NT2/D1 (cell line): ENCODE results near the gene GLIS1.
A peak's percentile ranks its signal among the peaks of the same experiment; 100 is the strongest.

ENCODE experiments used
- DNase-seq: peaks from one replicate; pipeline ENCODE4 v3.0.0-alpha.2; 2011; ENCODE audit warnings: low read depth, low spot score
- H3K27me3 ChIP-seq: 2 replicates; pipeline ENCODE4 v1.6.0; 2011; ENCODE audit warnings: mild to moderate bottlenecking; ENCODE audit not compliant: insufficient read length, insufficient read depth
- H3K36me3 ChIP-seq: 2 replicates; pipeline ENCODE4 v1.6.1; 2011; ENCODE audit warnings: mild to moderate bottlenecking, low read length, mixed read lengths; ENCODE audit not compliant: insufficient read depth, insufficient read length
- H3K4me1 ChIP-seq: 2 replicates; pipeline ENCODE4 v1.5.1; 2011; ENCODE audit not compliant: insufficient read depth, insufficient read length
- H3K4me3 ChIP-seq: 2 replicates; pipeline ENCODE4 v1.5.1; 2011; ENCODE audit warnings: low read depth; ENCODE audit not compliant: insufficient read length
- H3K9ac ChIP-seq: 2 replicates; pipeline ENCODE4 v1.6.0; 2011; ENCODE audit warnings: low read depth; ENCODE audit not compliant: insufficient read length
- H3K9me3 ChIP-seq: 2 replicates; pipeline ENCODE4 v1.5.1; 2011; ENCODE audit warnings: mild to moderate bottlenecking, low read length; ENCODE audit not compliant: insufficient read depth
- SUZ12 ChIP-seq: IDR thresholded peaks from 2 replicates; pipeline ENCODE4 v1.6.1; 2011; ENCODE audit not compliant: insufficient read length, insufficient read depth; ENCODE audit errors: extremely low read depth
- YY1 ChIP-seq: IDR thresholded peaks from 2 replicates; pipeline ENCODE4 v1.6.1; 2011; ENCODE audit not compliant: insufficient read length, insufficient read depth
- ZNF274 ChIP-seq: IDR thresholded peaks from 2 replicates; pipeline ENCODE4 v1.6.1; 2011; ENCODE audit warnings: mild to moderate bottlenecking, low read depth, low read length

The GLIS1 gene

DNA sequence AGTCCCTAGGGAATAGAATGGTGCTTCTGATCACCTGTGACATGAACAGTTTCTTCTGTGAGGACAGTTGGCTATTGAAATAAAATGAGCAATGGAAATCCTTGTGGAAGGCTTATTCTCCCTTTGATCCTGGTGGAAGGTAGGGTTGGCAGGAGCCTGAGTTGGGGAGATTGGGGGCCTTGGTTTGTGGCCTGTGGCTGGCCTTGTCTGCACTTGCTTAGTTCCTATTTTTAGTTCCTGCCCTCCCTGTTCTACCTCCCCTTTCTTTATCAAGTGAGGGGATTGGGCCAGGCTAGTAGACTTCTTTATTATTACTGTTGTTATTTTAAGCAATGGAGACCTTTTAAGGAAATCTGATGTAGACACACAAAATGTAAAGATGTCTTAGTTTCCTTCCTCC is 271.6 kb downstream of the GLIS1 start:
- Histone ChIP-seq H3K27me3 (peaks cover 2% of the 10 kb centered on the region), H3K9me3 (peaks cover 20% of the 10 kb centered on the region; the same call in 1 of the 2 replicates), H3K36me3 (no peaks in the 10 kb centered on the region), H3K4me1 (peaks cover 8% of the 10 kb centered on the region), H3K9ac (no peak overlapping the region), H3K4me3 (no peak overlapping the region)
- no peak for DNase-seq
- TF ChIP-seq ZNF274 (no peak), SUZ12 (no peak), YY1 (no peak)

DNA sequence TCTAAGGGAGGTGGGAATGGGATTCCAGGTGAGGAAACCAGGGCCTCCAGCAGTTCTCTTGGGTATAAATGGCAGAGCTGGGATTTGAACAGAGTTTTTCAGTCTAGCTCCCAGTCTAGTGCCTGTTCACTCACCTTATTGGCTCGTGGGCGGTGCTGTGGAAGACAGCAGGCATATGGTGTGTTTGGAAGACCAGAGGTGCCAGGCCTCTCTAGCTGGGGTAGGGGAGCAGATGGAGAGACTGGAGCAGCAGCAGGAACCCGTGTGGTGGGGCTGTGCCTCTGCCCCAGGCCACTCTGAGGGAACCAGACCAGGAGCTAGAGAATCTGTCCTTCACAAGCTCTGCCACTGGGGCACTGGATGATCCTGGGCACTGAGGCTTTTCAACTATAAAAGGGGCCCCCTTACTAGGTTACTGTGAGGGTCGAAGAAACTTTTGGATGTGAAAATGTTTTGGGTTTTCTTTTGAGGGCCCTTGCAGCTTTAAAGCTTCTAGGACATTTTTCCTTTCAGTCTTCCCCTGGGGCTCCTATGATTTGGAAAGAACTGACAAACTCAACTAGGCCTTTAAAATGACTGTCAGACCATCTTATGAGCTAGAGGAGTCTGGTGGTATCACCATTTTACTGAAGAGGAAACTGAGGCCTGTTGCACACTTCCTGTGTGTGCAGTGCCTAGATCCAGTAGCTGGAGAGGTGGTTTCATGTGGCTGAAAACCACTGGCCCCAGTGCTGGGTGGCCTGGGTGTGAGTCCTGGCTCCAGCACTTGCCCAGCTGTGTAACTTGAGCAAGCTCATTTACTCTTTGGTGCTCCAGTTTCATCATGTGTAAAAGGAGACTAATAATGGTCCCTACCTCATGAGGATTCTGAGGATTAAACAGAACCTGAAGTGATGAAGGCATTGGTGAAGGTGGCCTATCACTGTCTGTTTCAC is 273.7 kb downstream of the GLIS1 start:
- TF ChIP-seq ZNF274, result no peak
- no peak for TF ChIP-seq YY1
- no peak for TF ChIP-seq SUZ12
- peaks cover 9% of the 10 kb centered on the region; the same call in 1 of the 2 replicates for H3K9me3 ChIP-seq
- H3K9ac ChIP-seq, result no peak overlapping the region
- H3K4me1 ChIP-seq, result peaks cover 3% of the 10 kb centered on the region
- H3K4me3 ChIP-seq, result no peak overlapping the region
- DNase-seq, result no peak
- no peaks in the 10 kb centered on the region for H3K36me3 ChIP-seq
- H3K27me3 ChIP-seq, result peaks cover 13% of the 10 kb centered on the region

DNA sequence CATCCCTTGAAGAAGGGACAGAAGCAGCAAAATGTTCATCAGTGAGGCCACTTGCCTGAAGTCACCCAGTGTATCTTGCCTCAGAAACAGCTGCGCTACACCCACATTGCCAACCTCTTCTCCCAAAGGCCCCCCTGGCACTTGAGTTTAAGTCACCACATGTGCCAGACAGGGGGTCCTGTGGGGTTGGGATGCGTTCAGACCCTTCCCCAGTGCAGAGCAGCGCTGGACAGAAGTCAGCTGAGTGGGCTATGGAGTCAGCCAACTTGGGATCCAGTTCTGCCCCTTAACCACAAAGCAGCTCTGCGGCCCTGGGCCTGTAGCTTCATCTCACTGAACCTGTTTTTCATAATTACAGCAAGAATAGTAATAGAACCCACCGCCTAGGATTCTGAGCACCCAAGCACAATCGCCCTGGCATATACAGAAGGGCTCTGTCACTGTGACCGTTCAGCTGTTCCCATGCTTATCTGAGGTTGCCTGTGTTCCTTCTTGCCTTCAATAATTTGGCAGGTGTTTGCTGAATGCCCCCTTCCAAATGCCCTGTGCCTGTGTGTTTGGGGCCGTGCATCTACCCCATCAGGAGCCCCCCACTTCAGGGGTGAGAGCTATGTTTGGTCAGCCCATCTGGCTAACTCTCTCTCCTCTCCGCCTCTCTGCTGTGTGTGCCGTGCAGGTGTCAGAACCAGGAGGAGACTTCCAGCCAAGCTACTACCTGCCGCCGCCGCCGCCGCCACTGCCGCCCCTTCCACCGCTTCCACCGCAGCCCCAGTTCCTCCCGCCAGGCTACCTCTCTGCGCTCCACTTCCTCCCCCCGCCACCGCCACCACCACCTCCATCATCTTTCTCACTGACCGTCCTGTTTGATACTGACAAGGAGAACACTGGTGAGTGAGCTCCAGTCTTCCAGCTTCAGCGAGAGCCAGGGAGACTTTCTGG is 274.7 kb downstream of the GLIS1 start:
- H3K4me1 ChIP-seq, result peaks cover 3% of the 10 kb centered on the region
- no peak overlapping the region for H3K4me3 ChIP-seq
- peaks cover 13% of the 10 kb centered on the region for H3K27me3 ChIP-seq
- peaks cover 10% of the 10 kb centered on the region; the same call in 1 of the 2 replicates for H3K9me3 ChIP-seq
- TF ChIP-seq YY1 (no peak), ZNF274 (no peak), SUZ12 (no peak)
- H3K36me3 ChIP-seq, result no peaks in the 10 kb centered on the region
- DNase-seq, result no peak
- H3K9ac ChIP-seq, result no peak overlapping the region

DNA sequence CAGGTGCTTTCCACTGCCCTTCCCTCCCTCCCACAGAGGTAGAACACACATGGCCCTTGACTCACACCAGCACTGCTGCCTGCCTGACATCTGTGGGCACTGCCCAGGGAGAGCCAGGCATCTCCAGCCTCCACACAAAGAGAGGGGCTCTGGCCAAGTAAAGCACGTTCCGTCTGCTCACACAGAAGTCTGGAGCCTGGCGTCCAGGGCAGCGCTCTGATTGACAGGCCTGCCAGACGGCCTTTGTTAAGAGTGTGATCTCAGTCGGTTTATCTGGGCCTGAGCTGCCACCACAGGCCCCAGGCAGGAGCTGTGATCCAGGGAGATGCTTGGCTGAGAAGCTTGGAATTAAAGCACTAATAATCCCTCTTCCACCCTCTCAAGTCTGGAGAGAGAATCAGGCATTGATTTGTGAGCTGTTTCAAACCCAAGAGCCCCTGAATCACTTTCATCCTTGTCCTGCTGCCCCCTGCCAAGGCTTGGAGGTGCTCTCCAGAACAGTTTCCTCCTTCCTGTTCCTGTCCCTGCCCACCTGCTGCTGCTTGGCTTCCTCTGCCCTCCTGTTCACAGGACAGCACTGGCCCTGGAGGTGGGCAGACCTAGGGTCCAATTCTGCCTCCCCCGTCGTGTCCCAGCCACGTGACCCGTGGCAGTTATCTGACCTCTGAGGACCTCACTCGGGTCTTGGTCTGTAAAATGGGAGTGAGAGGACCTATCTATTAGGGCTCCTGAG is 276.0 kb downstream of the GLIS1 start:
- Histone ChIP-seq H3K4me3 (no peak overlapping the region), H3K36me3 (no peaks in the 10 kb centered on the region), H3K9ac (peak overlapping the region; percentile 9), H3K9me3 (peaks cover 9% of the 10 kb centered on the region; the same call in 1 of the 2 replicates), H3K27me3 (peaks cover 13% of the 10 kb centered on the region), H3K4me1 (peaks cover 3% of the 10 kb centered on the region)
- DNase-seq, result no peak
- TF ChIP-seq ZNF274, result no peak
- no peak for TF ChIP-seq YY1
- no peak for TF ChIP-seq SUZ12

DNA sequence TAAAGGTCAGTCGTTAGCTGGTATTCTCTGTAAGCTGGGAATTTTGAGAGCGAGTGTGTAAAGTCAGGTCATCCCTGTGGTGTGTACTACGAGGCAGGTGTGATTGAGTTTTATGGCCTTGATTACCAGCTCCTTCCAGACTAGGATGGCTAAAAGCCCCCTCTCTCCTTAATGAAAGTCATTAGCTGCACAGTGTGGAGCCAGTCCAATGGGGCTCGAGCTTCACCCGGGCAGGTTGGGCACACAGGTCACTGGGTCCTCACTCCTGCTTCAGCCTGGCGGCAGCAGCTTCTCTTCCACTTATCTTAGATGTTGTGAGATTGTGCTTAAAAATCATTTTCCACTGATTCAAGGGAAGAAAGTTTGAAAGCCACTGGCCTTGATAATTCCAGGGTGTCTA is 276.8 kb downstream of the GLIS1 start:
- Histone ChIP-seq H3K27me3 (peaks cover 13% of the 10 kb centered on the region), H3K4me3 (no peak overlapping the region), H3K9ac (no peak overlapping the region), H3K36me3 (no peaks in the 10 kb centered on the region), H3K9me3 (peaks cover 9% of the 10 kb centered on the region; the same call in 1 of the 2 replicates), H3K4me1 (peaks cover 3% of the 10 kb centered on the region)
- TF ChIP-seq YY1, result no peak
- TF ChIP-seq SUZ12, result no peak
- no peak for TF ChIP-seq ZNF274
- DNase-seq, result no peak

DNA sequence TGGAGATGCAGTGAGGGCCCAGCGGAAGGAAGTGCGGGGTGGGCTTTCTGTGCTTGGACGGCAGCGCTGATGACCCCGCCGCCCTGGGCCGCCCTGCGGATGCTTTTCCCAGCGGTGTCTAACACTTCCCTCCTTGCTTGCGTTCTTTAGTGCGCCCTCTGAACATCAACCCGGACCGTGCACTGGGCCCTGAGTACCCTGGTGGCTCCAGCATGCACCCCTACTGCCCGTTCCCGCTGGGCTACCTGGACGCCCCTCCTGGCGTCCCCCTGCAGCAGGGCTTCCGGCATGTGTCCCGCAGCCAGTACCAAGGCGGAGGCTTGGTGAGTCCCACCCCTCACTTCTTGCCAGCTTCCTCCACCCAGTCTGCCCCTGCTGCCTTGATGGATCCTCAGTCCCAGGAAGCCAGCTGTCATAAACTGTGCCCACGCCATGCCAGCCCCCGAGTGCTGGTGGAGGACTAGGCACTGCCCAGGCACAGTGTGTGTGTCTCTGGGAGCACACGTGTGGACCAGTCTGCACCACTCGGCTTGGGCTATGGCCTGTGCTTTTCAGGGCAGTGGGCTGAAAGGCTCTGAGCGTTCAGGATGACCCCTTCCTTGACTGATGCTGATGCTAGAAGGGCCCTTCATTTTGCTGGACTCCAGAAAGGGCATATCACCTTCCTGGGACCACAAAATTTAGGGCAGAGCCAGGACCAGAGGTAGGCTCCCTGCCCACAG is 277.5 kb downstream of the GLIS1 start:
- peaks cover 9% of the 10 kb centered on the region; the same call in 1 of the 2 replicates for H3K9me3 ChIP-seq
- no peaks in the 10 kb centered on the region for H3K36me3 ChIP-seq
- H3K4me3 ChIP-seq, result no peak overlapping the region
- TF ChIP-seq YY1 (no peak), ZNF274 (no peak), SUZ12 (no peak)
- H3K9ac ChIP-seq, result no peak overlapping the region
- H3K27me3 ChIP-seq, result peaks cover 13% of the 10 kb centered on the region
- peaks cover 3% of the 10 kb centered on the region for H3K4me1 ChIP-seq
- no peak for DNase-seq
